Measurements from ENCODE around the gene RAB24. TPM values are rescaled to one million over a fixed set of nuclear protein-coding genes. Genes with fewer than 3 reads are reported as not detected.
"Not testable (repeated sequence)": the region's sequence is repeated elsewhere in the genome, so short reads cannot be mapped to it uniquely, and the experiment has no call there.

Gene RAB24
- total RNA-seq, 4 donors from 2014 or later: 8.2 to 62.0 (median 19.3) TPM

DNA sequence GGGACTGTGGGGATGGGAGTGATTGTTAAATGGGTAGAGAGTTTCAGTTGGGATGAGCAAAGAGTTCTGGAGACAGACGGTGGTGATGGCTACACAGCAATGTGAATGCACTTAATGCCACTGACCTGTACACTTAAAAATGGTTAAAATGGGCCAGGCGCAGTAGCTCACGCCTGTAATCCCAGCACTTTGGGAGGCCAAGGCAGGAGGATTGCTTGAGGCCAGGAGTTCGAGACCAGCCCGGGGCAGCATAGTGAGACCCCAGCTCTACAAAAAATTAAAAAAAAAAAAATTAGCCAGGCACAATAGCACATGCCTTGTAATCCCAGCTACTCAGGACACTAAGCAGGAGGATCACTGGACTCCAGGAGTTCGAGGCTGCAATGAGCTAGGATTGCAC lies 40.3 kb upstream of the RAB24 start:
- Histone ChIP-seq H3K4me3 (no peak overlapping the region), H3K36me3 (no peaks in the 10 kb centered on the region), H3K27ac (no peak overlapping the region), H3K27me3 (no peaks in the 10 kb centered on the region), H3K9me3 (no peaks in the 10 kb centered on the region), H3K4me1 (no peaks in the 10 kb centered on the region)
- DNase-seq: no peak
- intact Hi-C loops (cut with DNase I; ENCODE audit: low total_unique reads): no loop called here
- TF ChIP-seq, protein P1, sequence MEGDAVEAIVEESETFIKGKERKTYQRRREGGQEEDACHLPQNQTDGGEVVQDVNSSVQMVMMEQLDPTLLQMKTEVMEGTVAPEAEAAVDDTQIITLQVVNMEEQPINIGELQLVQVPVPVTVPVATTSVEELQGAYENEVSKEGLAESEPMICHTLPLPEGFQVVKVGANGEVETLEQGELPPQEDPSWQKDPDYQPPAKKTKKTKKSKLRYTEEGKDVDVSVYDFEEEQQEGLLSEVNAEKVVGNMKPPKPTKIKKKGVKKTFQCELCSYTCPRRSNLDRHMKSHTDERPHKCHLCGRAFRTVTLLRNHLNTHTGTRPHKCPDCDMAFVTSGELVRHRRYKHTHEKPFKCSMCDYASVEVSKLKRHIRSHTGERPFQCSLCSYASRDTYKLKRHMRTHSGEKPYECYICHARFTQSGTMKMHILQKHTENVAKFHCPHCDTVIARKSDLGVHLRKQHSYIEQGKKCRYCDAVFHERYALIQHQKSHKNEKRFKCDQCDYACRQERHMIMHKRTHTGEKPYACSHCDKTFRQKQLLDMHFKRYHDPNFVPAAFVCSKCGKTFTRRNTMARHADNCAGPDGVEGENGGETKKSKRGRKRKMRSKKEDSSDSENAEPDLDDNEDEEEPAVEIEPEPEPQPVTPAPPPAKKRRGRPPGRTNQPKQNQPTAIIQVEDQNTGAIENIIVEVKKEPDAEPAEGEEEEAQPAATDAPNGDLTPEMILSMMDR (IDR thresholded peaks at IDR 0.05): no peak
- no peak for TF ChIP-seq POLR2A (IDR thresholded peaks at IDR 0.05)

GRCh38 chr5:177343000-177343399 lies 39.5 kb upstream of the RAB24 start:
- H3K4me3 ChIP-seq; H3K27ac ChIP-seq; DNase-seq; H3K9me3 ChIP-seq; H3K27me3 ChIP-seq; intact Hi-C loops (cut with DNase I; ENCODE audit: low total_unique reads); H3K4me1 ChIP-seq; H3K36me3 ChIP-seq: not testable (repeated sequence)

- no peak overlapping the region for H3K4me3 ChIP-seq
- intact Hi-C loops (cut with DNase I; ENCODE audit: low total_unique reads): no loop called here
- no peaks in the 10 kb centered on the region for H3K9me3 ChIP-seq
- no peaks in the 10 kb centered on the region for H3K4me1 ChIP-seq
- no peak for TF ChIP-seq POLR2A (IDR thresholded peaks at IDR 0.05)
- TF ChIP-seq, protein P1 (IDR thresholded peaks at IDR 0.05): no peak
- no peak for DNase-seq
- no peaks in the 10 kb centered on the region for H3K27me3 ChIP-seq
- H3K36me3 ChIP-seq: no peaks in the 10 kb centered on the region
- no peak overlapping the region for H3K27ac ChIP-seq
These were observed 35.7 kb upstream of the RAB24 start for GRCh38 chr5:177339107-177339638.

DNA sequence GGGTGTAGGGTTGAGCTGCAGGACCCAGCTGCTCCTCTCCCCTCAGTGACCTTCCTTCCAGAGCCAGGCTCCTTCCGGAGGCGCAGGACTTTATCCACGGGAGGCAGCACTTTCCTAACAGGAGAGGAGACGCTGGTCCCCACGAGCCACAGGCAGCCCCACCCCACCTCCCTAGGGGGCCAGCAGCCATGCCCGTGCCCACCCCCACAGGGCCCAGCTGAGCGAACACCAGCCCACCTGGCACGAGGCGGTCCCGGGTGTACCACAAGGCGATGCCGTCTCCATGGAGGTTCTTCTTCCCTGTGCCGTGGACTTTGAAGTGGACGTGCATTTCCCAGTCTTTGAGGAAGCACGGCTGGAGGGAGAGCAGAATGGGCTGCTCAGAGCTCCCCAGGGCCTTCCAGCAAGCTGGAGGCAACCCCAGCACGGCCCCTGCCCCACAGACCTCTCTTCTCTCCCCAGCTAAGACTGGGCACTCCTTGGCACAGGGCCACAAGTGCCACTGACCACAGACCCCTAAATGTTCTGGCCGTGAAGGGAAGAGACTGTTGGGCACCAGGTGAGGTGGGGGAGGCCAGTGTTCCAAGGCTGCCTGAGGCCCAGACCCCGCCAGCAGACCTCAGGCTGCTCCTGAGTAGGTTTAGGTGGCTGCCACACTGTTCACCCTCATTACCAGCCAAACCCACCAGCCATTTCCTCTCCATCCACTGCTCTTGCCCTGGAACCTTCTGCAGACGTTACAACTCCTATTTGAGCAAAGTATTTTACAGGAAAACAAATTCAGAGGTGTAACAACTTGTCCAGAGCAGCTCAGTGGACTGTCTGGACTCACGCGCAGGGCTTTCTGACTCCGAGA lies 35.0 kb upstream of the RAB24 start:
- no peaks in the 10 kb centered on the region for H3K36me3 ChIP-seq
- H3K9me3 ChIP-seq: no peaks in the 10 kb centered on the region
- H3K27ac ChIP-seq: no peak overlapping the region
- intact Hi-C loops (cut with DNase I; ENCODE audit: low total_unique reads): no loop called here
- H3K4me3 ChIP-seq: no peak overlapping the region
- no peaks in the 10 kb centered on the region for H3K4me1 ChIP-seq
- no peak for TF ChIP-seq POLR2A (IDR thresholded peaks at IDR 0.05)
- TF ChIP-seq, protein P1 (IDR thresholded peaks at IDR 0.05): no peak
- no peak for DNase-seq
- no peaks in the 10 kb centered on the region for H3K27me3 ChIP-seq

DNA sequence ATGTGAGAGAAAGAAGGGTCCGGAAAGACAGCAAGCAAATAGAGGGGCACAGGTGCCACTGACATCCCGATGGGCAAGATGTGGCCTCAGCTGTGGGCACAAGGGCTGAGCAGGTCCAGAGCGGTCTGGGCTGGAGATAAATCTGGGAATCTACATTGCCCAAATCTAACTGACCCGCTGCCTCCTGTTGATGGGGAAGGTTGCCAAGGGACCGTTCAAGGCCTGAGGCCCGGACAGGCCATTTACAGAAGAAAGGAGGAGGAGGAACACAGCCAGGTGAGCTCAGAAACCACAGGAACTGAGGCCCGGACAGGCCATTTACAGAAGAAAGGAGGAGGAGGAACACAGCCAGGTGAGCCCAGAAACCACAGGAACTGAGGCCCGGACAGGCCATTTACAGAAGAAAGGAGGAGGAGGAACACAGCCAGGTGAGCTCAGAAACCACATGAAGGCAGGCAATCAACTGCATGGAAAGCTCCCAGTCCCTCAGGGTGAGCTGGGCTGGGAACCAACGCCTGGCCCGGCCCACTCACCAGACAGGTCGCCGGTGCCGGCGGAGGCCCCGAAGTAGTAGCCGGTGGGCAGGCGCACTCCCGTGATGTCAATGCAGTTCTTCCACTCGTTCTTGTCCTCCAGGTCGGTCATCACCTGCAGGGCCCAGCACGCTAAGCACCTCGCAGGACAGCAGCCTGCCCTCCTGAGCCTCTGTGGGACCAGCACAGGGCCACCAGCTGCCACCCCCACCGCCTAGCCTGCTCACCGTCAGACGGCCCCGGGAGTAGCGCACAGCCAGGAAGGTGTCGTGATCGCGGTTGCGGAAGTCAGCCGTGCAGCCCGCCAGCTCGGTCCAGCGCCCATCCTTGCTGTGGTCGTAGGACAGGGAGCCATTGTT lies 33.3 kb upstream of the RAB24 start:
- DNase-seq: no peak
- intact Hi-C loops (cut with DNase I; ENCODE audit: low total_unique reads): no loop called here
- Histone ChIP-seq H3K4me3 (no peak overlapping the region), H3K36me3 (no peaks in the 10 kb centered on the region), H3K27ac (no peak overlapping the region), H3K9me3 (no peaks in the 10 kb centered on the region), H3K27me3 (no peaks in the 10 kb centered on the region), H3K4me1 (no peaks in the 10 kb centered on the region)
- TF ChIP-seq, protein P1 (IDR thresholded peaks at IDR 0.05): no peak
- no peak for TF ChIP-seq POLR2A (IDR thresholded peaks at IDR 0.05)
